GM19035 (cell line): ENCODE measurements around the gene CEP131.
"Not testable (repeated sequence)": the region's sequence is repeated elsewhere in the genome, so short reads cannot be mapped to it uniquely, and the experiment has no call there.

Experiments used
- ATAC-seq: cut with Tn5 transposase; IDR thresholded peaks from one replicate; pipeline ENCODE4 v1.9.1; 2021; ENCODE audit not compliant: unreplicated experiment

CEP131 gene

GRCh38 chr17:81156866-81157805, 65.6 kb downstream of the CEP131 start:
- ATAC-seq, result no peak

GRCh38 chr17:81154961-81155360, 67.8 kb downstream of the CEP131 start:
- no peak for ATAC-seq

GRCh38 chr17:81154016-81154415, 68.7 kb downstream of the CEP131 start:
- ATAC-seq, result not testable (repeated sequence)

GRCh38 chr17:81153340-81153803, 69.4 kb downstream of the CEP131 start:
- ATAC-seq, result no peak

GRCh38 chr17:81152288-81152828, 70.4 kb downstream of the CEP131 start:
- ATAC-seq, result no peak

GRCh38 chr17:81151278-81151677, 71.5 kb downstream of the CEP131 start:
- no peak for ATAC-seq

- no peak for ATAC-seq
Measured at GRCh38 chr17:81150377-81151077, 72.2 kb downstream of the CEP131 start.

GRCh38 chr17:81148986-81149533, 73.7 kb downstream of the CEP131 start:
- no peak for ATAC-seq

GRCh38 chr17:81148571-81148970, 74.2 kb downstream of the CEP131 start:
- ATAC-seq, result no peak

- ATAC-seq, result no peak
Measured at GRCh38 chr17:81147701-81148100, 75.1 kb downstream of the CEP131 start.

- not testable (repeated sequence) for ATAC-seq
Measured at GRCh38 chr17:81146208-81146607, 76.6 kb downstream of the CEP131 start.

- no peak for ATAC-seq
Measured at GRCh38 chr17:81144423-81144781, 78.4 kb downstream of the CEP131 start.

GRCh38 chr17:81143717-81144422, 78.9 kb downstream of the CEP131 start:
- ATAC-seq, result no peak

GRCh38 chr17:81143200-81143527, 79.6 kb downstream of the CEP131 start:
- ATAC-seq, result no peak

GRCh38 chr17:81142301-81143199, 80.2 kb downstream of the CEP131 start:
- ATAC-seq, result no peak

- no peak for ATAC-seq
Measured at GRCh38 chr17:81140695-81141094, 82.1 kb downstream of the CEP131 start.

- ATAC-seq, result no peak
Measured at GRCh38 chr17:81140018-81140417, 82.7 kb downstream of the CEP131 start.
